Adrenal gland (tissue), 5 donors: ENCODE measurements around the gene PRKCZ.

ENCODE experiments used
- POLR2A ChIP-seq, 2 donors: fragments of 450-650 bp; IDR thresholded peaks; one replicate each; pipeline ENCODE4 v1.6.1; 2017; ENCODE audit warnings: antibody characterized with exemption in 2 of 2, mild to moderate bottlenecking in 2 of 2, moderate library complexity in 1 of 2
- TF ChIP-seq, protein P1 (sequence below), 6 experiments: fragments of 450-650 bp in 4 of 6; fragments of 200-600 bp in 2 of 6; sonication (generic) in 1 of 6; IDR thresholded peaks; 1 replicate in 5 of 6; 2 replicates in 1 of 6; pipeline versions ENCODE4 v1.5.1 to v1.8.0; 2016 to 2021; ENCODE audit warnings: antibody characterized with exemption in 6 of 6, mild to moderate bottlenecking in 2 of 6, moderate library complexity in 1 of 6
- donor health status: DM: no; HTN: no; CAD: no.

DNA sequence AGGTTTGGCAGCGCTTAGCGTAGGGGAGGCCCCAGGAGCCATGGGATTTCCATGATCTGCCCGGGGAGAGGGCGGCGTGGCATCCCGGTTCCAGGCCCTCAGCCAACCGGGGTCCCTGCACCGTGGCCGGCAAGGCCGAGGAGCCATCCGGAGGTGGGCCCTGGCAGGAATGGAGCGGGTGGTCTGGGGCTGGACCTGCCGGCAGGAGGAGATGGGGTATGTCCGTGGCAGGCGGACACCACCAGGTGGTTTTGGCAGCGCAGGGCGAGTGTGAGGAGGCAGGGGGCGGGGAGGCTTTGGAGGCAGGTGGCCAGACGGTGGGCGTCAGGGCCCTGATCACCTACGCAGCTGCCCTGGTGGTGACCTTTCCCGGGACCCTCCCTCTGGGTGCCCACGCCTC is 10.3 kb downstream of the PRKCZ start:
- TF ChIP-seq, protein P1, sequence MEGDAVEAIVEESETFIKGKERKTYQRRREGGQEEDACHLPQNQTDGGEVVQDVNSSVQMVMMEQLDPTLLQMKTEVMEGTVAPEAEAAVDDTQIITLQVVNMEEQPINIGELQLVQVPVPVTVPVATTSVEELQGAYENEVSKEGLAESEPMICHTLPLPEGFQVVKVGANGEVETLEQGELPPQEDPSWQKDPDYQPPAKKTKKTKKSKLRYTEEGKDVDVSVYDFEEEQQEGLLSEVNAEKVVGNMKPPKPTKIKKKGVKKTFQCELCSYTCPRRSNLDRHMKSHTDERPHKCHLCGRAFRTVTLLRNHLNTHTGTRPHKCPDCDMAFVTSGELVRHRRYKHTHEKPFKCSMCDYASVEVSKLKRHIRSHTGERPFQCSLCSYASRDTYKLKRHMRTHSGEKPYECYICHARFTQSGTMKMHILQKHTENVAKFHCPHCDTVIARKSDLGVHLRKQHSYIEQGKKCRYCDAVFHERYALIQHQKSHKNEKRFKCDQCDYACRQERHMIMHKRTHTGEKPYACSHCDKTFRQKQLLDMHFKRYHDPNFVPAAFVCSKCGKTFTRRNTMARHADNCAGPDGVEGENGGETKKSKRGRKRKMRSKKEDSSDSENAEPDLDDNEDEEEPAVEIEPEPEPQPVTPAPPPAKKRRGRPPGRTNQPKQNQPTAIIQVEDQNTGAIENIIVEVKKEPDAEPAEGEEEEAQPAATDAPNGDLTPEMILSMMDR (IDR thresholded peaks at IDR 0.05), result no peak
- TF ChIP-seq POLR2A (IDR thresholded peaks at IDR 0.05), result no peak
